PC-3 (cell line): Measurements from ENCODE around the gene AK8. TPM values are rescaled to one million over a fixed set of nuclear protein-coding genes. Genes with fewer than 3 reads are reported as not detected.

Experiments
- ATAC-seq: fragments of 200-7000 bp; cut with Tn5 transposase; 2 replicates; pipeline ENCODE4 v1.9.1; 2020; ENCODE audit warnings: mild to moderate bottlenecking, moderate library complexity
- BruUV-seq: library from RNA; stranded (reverse); fragments of 400-500 nt; replicated peaks from 2 replicates; lab custom pipeline; 2021; lab: Mats Ljungman, UMichigan
- CTCF ChIA-PET: fragments of 300-600 bp; sonication (Branson Sonifier 250); formaldehyde crosslinking; loops from one replicate; lab custom pipeline; 2022; ENCODE audit warnings: antibody characterized with exemption; lab: Charles Lee
- POLR2A ChIA-PET: fragments of 300-600 bp; sonication (Branson Sonifier 250); formaldehyde crosslinking; loops from one replicate; lab custom pipeline; 2022; ENCODE audit warnings: antibody characterized with exemption; ENCODE audit not compliant: unreplicated experiment; lab: Charles Lee
- DNase-seq: peaks from one replicate; pipeline ENCODE4 v3.0.0-alpha.2; 2015
- H2AFZ ChIP-seq: fragments of 300-600 bp; sonication (generic); 2 replicates; pipeline ENCODE4 v1.6.0; 2016; ENCODE audit warnings: antibody characterized with exemption, low read length
- H3F3A ChIP-seq: fragments of 300-600 bp; sonication (generic); one replicate; pipeline ENCODE4 v1.6.0; 2017; ENCODE audit warnings: antibody characterized with exemption, low read length, control low read depth, mild to moderate bottlenecking; ENCODE audit not compliant: unreplicated experiment
- H3K27ac ChIP-seq: fragments of 300-600 bp; sonication (generic); 2 replicates; pipeline ENCODE4 v1.5.1; 2016; ENCODE audit warnings: mild to moderate bottlenecking, low read length
- H3K27me3 ChIP-seq: fragments of 300-600 bp; sonication (generic); 2 replicates; pipeline ENCODE4 v1.6.1; 2016; ENCODE audit warnings: low read length, mixed read lengths
- H3K36me3 ChIP-seq: fragments of 300-600 bp; sonication (generic); 2 replicates; pipeline ENCODE4 v1.6.1; 2016; ENCODE audit warnings: low read depth, mixed run types, low read length, mixed read lengths
- H3K4me1 ChIP-seq: fragments of 300-600 bp; sonication (generic); 2 replicates; pipeline ENCODE4 v1.5.1; 2016; ENCODE audit warnings: low read length; ENCODE audit not compliant: insufficient read depth
- H3K4me2 ChIP-seq: fragments of 300-600 bp; sonication (generic); 2 replicates; pipeline ENCODE4 v1.6.0; 2016; ENCODE audit warnings: low read length
- H3K4me3 ChIP-seq: fragments of 300-600 bp; sonication (generic); 2 replicates; pipeline ENCODE4 v1.5.1; 2016; ENCODE audit warnings: mild to moderate bottlenecking, low read length, mixed read lengths
- H3K79me2 ChIP-seq: fragments of 300-600 bp; sonication (generic); 2 replicates; pipeline ENCODE4 v1.6.1; 2017; ENCODE audit warnings: low read length, mixed read lengths
- H3K9ac ChIP-seq: fragments of 300-600 bp; sonication (generic); 2 replicates; pipeline ENCODE4 v1.6.0; 2016; ENCODE audit warnings: mild to moderate bottlenecking, low read length
- H3K9me2 ChIP-seq: fragments of 300-600 bp; sonication (generic); replicated peaks from 2 replicates; pipeline ENCODE4 v1.6.1; 2016; ENCODE audit warnings: mixed run types, low read length, mixed read lengths
- H3K9me3 ChIP-seq: fragments of 300-600 bp; sonication (generic); 2 replicates; pipeline ENCODE4 v1.6.1; 2016; ENCODE audit warnings: low read length, mixed read lengths
- H4K20me1 ChIP-seq: fragments of 300-600 bp; sonication (generic); 2 replicates; pipeline ENCODE4 v1.6.1; 2016; ENCODE audit warnings: low read length, mixed read lengths
- CTCF ChIP-seq: fragments of 300-600 bp; sonication (generic); conservative IDR thresholded peaks from 2 replicates; pipeline ENCODE4 v1.5.1; 2017; ENCODE audit warnings: antibody characterized with exemption, low read depth, mild to moderate bottlenecking, low read length
- EZH2 ChIP-seq: fragments of 300-600 bp; sonication (generic); IDR thresholded peaks from one replicate; pipeline ENCODE4 v1.6.1; 2017; ENCODE audit warnings: antibody characterized with exemption, mild to moderate bottlenecking, low read length; ENCODE audit not compliant: unreplicated experiment
- EZH2phosphoT487 ChIP-seq: fragments of 300-600 bp; sonication (generic); IDR thresholded peaks from 2 replicates; pipeline ENCODE4 v1.6.1; 2018; ENCODE audit warnings: mild to moderate bottlenecking, antibody characterized with exemption, low read length, borderline replicate concordance
- intact Hi-C: fragments of 100-400 bp; cut with micrococcal nuclease; formaldehyde crosslinking; loops from 2 replicates; pipeline ENCODE4 v1.9.0; 2023
- total RNA-seq: library from RNA; depleted of rRNA; stranded (reverse); fragments of >200 nt; gene quantifications from 2 replicates; pipeline ENCODE4 v1.2.3, GENCODE V29; 2014

Gene AK8
- total RNA-seq, 1 experiment from 2014 or later = 0.55 TPM

DNA sequence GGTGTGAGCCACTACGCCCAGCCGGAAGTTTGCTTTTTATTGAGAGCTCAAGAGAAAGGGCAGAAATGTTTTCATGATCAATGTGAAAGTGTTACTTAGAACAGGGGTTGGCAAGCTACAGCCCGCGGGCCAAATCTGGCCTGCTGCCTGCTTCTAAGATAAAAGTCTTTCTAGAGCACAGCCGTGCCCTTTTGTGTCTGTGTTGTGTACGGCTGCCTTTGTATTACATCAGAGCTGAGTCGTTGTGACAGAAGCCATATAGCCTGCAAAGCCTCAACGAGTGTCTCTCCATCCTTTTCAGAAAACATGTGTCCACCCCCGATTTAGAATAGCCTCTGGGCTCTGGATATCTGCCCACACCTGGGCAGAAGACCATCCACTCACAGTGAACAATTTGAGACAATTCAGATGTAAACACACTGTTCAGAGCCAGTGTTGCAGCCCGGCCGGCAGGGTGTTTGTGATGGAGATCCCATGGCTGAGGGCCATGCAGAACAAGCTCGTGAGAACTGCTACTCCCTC, 28.8 kb downstream of the AK8 start:
- Histone ChIP-seq H3K9me2 (no peaks in the 10 kb centered on the region), H3K9ac (no peak overlapping the region), H4K20me1 (no peaks in the 10 kb centered on the region), H3K79me2 (no peaks in the 10 kb centered on the region), H3K9me3 (no peaks in the 10 kb centered on the region), H3K4me1 (no peaks in the 10 kb centered on the region), H3K4me2 (no peak overlapping the region), H3F3A (no peaks in the 10 kb centered on the region), H2AFZ (no peak overlapping the region), H3K36me3 (no peaks in the 10 kb centered on the region), H3K27me3 (no peaks in the 10 kb centered on the region), H3K27ac (no peak overlapping the region), H3K4me3 (no peak overlapping the region)
- POLR2A ChIA-PET = no interaction called here
- intact Hi-C loops = no loop called here
- no peak for TF ChIP-seq CTCF
- TF ChIP-seq EZH2 = no peak
- no peak for TF ChIP-seq EZH2phosphoT487
- ATAC-seq (no peak), DNase-seq (no peak)
- CTCF ChIA-PET = no interaction called here
- no TSS peak for BruUV-seq

GRCh38 chr9:132846918-132847515, 31.1 kb downstream of the AK8 start:
- Histone ChIP-seq H3K9ac (no peak overlapping the region), H3K9me2 (no peaks in the 10 kb centered on the region), H2AFZ (no peak overlapping the region), H3K9me3 (no peaks in the 10 kb centered on the region), H3F3A (no peaks in the 10 kb centered on the region), H4K20me1 (no peaks in the 10 kb centered on the region), H3K4me3 (no peak overlapping the region), H3K4me1 (no peaks in the 10 kb centered on the region), H3K27ac (no peak overlapping the region), H3K79me2 (no peaks in the 10 kb centered on the region), H3K4me2 (no peak overlapping the region), H3K36me3 (no peaks in the 10 kb centered on the region), H3K27me3 (no peaks in the 10 kb centered on the region)
- ATAC-seq (no peak), DNase-seq (no peak)
- ChIA-PET POLR2A (no interaction called here), CTCF (no interaction called here)
- no peak for TF ChIP-seq EZH2
- no peak for TF ChIP-seq CTCF
- no peak for TF ChIP-seq EZH2phosphoT487
- intact Hi-C loops = no loop called here
- no TSS peak for BruUV-seq
